Effector memory CD4-positive, alpha-beta T cell (primary cell): ENCODE measurements around the gene PTPRE.

Source experiments
- DNase-seq, 3 donors: peaks; one replicate each; pipeline ENCODE4 v3.0.0-alpha.2; 2020
- H3K27ac ChIP-seq: 2 replicates; pipeline ENCODE4 v1.7.0; 2013; ENCODE audit warnings: mild to moderate bottlenecking, low read length, moderate library complexity; ENCODE audit not compliant: insufficient read depth, poor library complexity, severe bottlenecking
- H3K27me3 ChIP-seq: replicated peaks from 2 replicates; pipeline ENCODE4 v1.7.0; 2013; ENCODE audit warnings: mild to moderate bottlenecking, low read length; ENCODE audit not compliant: insufficient read depth, control insufficient read depth, poor library complexity, severe bottlenecking
- H3K36me3 ChIP-seq: 2 replicates; pipeline ENCODE4 v1.7.0; 2013; ENCODE audit warnings: mild to moderate bottlenecking, low read length, moderate library complexity; ENCODE audit not compliant: control insufficient read depth, insufficient read depth
- H3K4me1 ChIP-seq: 2 replicates; pipeline ENCODE4 v1.7.0; 2013; ENCODE audit warnings: low read length, mild to moderate bottlenecking; ENCODE audit not compliant: control insufficient read depth, insufficient read depth, poor library complexity, severe bottlenecking
- H3K4me3 ChIP-seq: 2 replicates; pipeline ENCODE4 v1.7.0; 2013; ENCODE audit warnings: low read length, low read depth, mild to moderate bottlenecking; ENCODE audit not compliant: insufficient read depth, poor library complexity, severe bottlenecking
- H3K9me3 ChIP-seq: 2 replicates; pipeline ENCODE4 v1.7.0; 2013; ENCODE audit warnings: mild to moderate bottlenecking, low read length, moderate library complexity; ENCODE audit not compliant: control insufficient read depth

The PTPRE gene

GRCh38 chr10:127882801-127883459, 24.0 kb upstream of the PTPRE start:
- DNase-seq = no peak
- Histone ChIP-seq H3K9me3 (no peaks in the 10 kb centered on the region), H3K36me3 (no peaks in the 10 kb centered on the region), H3K27me3 (no peaks in the 10 kb centered on the region), H3K27ac (no peak overlapping the region), H3K4me3 (no peak overlapping the region), H3K4me1 (no peaks in the 10 kb centered on the region)

- DNase-seq = no peak
- Histone ChIP-seq H3K4me3 (no peak overlapping the region), H3K4me1 (no peaks in the 10 kb centered on the region), H3K27me3 (no peaks in the 10 kb centered on the region), H3K9me3 (no peaks in the 10 kb centered on the region), H3K27ac (no peak overlapping the region), H3K36me3 (no peaks in the 10 kb centered on the region)
Measured at GRCh38 chr10:127883516-127883915, 23.4 kb upstream of the PTPRE start.

DNA sequence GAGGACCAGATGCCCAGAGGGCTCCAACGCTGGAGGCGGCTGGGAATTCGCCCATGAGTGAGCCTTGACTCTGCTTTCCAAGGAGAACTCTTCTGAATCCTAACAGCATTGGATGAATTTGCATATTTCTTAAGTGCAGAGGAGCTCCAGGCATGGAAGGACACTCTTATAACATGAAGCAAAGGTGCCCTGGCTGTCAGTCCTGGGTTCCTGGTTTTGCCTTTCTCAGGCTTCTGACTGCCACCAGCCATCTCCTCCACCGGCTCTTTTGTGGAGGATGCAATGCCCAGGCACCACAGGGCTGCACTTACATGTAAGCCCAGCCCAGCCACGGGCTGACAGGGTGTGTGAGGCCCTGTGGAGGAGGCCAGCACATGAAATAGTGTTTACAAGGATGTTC, 22.4 kb upstream of the PTPRE start:
- no peak overlapping the region for H3K27ac ChIP-seq

DNA sequence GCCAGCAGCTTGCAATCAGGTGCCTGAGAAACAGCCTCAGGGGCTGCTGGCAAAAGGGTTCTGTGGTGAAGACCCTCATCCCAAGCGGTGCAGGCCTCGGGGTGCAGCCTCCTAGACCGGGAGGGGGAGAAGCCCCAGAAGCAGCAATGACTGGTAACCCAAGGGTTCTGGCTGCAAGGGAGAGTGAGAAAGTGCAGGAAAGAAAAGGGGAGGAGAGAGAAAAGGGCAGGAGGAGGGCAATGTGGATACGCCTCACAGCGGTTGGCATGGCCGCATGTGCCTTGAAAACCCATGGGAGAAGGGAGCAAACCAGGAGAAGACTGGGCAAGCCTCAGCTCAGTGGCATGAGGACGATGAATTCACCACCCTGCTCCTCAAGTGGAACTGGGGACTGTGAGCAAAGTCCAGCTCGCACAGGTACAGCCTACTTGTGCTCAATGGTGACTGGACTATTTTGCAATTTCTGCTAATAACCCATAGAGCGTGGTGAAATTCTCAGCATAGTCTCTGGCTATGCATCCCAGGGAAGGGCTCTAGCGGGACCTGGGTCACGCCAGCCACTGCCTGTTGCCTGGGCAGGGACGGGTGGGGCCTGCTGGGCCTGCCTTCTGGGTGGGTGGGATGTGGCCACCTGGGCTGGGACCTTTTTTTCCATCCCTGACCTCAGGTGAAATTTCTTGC, 20.4 kb upstream of the PTPRE start:
- DNase-seq = no peak
- Histone ChIP-seq H3K9me3 (no peaks in the 10 kb centered on the region), H3K4me1 (no peaks in the 10 kb centered on the region), H3K27ac (no peak overlapping the region), H3K36me3 (no peaks in the 10 kb centered on the region), H3K4me3 (no peak overlapping the region), H3K27me3 (no peaks in the 10 kb centered on the region)

More for the DNA sequence above, 22.4 kb upstream of the PTPRE start:
- Histone ChIP-seq H3K27me3 (no peaks in the 10 kb centered on the region), H3K4me3 (no peak overlapping the region), H3K36me3 (no peaks in the 10 kb centered on the region), H3K9me3 (no peaks in the 10 kb centered on the region), H3K4me1 (no peaks in the 10 kb centered on the region)
- DNase-seq = no peak

DNA sequence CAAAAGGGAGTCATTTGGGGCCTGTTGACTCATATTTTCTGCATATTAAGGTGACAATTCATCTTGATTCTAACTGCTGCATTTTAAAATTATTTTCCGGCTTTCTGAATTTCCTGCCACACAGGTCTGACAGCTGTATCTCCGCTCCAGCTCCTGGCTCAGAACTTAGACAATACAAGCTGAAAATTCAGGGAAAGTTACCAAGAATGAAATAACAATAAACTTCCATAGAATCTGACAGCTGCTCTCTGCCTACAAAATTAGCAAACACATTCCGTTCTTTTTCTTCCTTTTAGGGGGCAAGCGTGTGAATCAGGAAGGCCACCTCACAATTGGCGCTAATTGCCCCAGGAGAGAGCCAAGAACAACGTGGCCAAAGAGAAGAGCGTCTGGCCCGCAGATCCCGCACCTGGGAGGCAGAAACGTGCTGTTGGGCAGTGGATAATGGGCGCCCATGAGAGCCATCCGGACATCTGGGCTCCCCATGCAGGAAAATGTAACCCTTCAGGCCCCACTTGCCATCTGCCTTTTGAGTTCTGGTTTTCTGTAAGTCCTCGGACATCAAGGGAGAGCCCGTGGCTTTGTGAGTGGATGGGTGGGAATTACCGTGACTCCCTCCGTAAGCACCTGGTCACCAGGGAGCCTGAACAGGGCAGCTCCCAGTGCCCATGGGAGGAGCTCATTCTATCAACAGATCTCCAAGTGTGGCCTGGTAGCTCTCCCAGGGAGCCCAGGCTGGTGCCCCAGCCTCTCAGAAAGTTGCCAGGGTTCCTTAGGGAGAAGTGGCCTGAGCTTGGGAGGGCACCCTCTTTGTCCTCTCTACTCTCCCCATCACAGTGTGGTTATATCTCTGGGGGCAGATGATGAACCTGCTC, 19.1 kb upstream of the PTPRE start:
- Histone ChIP-seq H3K4me3 (no peak overlapping the region), H3K27ac (no peak overlapping the region), H3K27me3 (no peaks in the 10 kb centered on the region), H3K36me3 (no peaks in the 10 kb centered on the region), H3K4me1 (no peaks in the 10 kb centered on the region), H3K9me3 (no peaks in the 10 kb centered on the region)
- DNase-seq = no peak

DNA sequence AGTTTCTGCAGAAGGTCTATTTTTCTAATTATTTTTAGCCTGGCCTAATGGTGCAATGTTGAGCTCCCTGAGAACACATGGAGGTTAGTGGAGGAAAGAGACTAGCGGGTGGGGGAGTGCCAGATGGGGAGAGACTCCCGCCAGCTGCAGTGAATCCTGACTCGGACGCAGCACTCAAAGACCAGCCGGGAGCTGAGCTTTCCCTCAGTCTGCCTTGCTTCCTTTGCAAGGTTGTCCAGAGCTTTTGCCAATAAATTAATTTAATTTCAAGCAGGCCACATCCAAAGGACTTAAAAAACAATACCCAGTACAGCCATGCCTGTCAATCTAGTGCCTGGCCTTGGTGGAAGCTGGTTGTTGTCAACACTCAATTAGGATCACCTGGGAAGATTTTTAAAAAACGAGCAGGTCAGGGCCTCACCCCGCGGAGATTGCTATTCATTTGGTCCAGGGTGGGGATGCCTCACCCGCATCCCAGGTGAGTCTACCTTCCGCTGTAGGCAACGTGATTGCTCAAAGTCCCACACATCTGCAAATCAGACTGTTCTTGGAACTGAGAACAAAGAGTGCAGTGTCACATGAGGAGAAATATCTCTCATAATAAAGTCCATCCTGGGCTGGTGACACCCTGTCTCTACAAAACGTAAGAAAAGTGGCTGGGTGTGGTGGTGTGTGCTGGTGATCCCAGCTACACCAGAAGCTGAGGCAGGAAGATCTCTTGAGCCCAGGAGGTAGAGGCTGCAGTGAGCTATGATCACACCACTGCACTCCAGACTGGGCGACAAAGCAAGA, 18.2 kb upstream of the PTPRE start:
- H3K4me1 ChIP-seq = no peaks in the 10 kb centered on the region
- no peaks in the 10 kb centered on the region for H3K27me3 ChIP-seq
- DNase-seq = no peak
- no peaks in the 10 kb centered on the region for H3K36me3 ChIP-seq
- no peaks in the 10 kb centered on the region for H3K9me3 ChIP-seq
- no peak overlapping the region for H3K4me3 ChIP-seq
- H3K27ac ChIP-seq = no peak overlapping the region

- Histone ChIP-seq H3K4me3 (no peak overlapping the region), H3K36me3 (no peaks in the 10 kb centered on the region), H3K9me3 (no peaks in the 10 kb centered on the region), H3K4me1 (no peaks in the 10 kb centered on the region), H3K27ac (no peak overlapping the region), H3K27me3 (no peaks in the 10 kb centered on the region)
- DNase-seq = no peak
Measured at GRCh38 chr10:127889605-127890195, 17.2 kb upstream of the PTPRE start.

DNA sequence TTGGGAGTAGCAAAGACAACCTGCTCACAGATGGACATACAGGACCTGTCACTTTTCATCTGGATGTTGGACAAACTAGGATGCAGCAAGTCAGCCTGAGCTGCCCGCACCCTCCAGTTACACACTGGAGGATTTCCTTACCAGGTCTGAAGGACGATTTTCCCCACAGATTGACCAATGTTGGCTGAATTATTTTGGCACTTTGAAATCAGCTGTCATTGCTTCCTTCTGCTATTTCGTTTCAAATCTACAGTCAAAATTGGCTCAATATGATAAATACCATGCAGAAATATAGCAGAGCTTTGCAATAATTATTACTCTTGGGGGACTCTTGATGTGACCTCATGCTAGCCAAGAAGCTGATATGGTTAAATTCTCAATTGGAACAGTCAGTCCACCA, 16.7 kb upstream of the PTPRE start:
- H3K36me3 ChIP-seq = no peaks in the 10 kb centered on the region
- DNase-seq = no peak
- H3K27ac ChIP-seq = no peak overlapping the region
- H3K9me3 ChIP-seq = no peaks in the 10 kb centered on the region
- H3K27me3 ChIP-seq = no peaks in the 10 kb centered on the region
- H3K4me3 ChIP-seq = no peak overlapping the region
- no peaks in the 10 kb centered on the region for H3K4me1 ChIP-seq

DNA sequence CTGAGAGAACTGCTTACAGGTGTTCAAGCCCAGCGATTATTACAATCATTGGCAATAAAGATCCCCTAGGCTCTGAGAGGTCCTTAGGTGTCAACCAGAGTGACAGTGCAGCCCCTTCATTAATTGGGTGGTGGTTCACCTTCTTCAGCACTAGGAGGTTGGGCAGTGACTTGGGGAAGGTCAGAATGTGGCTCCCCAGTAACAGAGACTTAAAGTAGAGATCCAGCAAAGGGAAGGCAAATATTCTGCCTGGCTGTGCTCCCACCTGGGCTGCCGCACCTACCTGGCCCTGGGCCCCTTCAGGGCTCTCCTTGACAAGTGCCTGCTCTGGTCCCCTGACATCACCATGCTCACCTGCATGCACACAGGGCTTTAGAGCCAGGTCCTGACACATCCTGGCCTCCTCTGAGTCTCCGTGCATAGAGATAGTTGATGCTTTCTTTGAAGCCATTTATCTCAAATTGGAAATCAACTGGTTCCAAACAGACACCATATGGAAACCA, 16.0 kb upstream of the PTPRE start:
- H3K4me3 ChIP-seq = no peak overlapping the region
- no peak overlapping the region for H3K27ac ChIP-seq

More for the DNA sequence above, 16.0 kb upstream of the PTPRE start:
- DNase-seq = no peak
- Histone ChIP-seq H3K36me3 (no peaks in the 10 kb centered on the region), H3K27me3 (no peaks in the 10 kb centered on the region), H3K4me1 (no peaks in the 10 kb centered on the region), H3K9me3 (no peaks in the 10 kb centered on the region)
